GM23248 (cell line): ENCODE results near the gene RAB9B. TPM values are rescaled to one million over a fixed set of nuclear protein-coding genes. Genes with fewer than 3 reads are reported as not detected.

ENCODE experiments used
- DNase-seq: peaks from one replicate; pipeline ENCODE4 v3.0.0-alpha.2; 2015
- H2AFZ ChIP-seq: fragments of 200-600 bp; sonication (generic); 2 replicates; pipeline ENCODE4 v1.6.1; 2016; ENCODE audit warnings: antibody characterized with exemption
- H3F3A ChIP-seq: fragments of 200-600 bp; sonication (generic); 2 replicates; pipeline ENCODE4 v1.6.1; 2016; ENCODE audit warnings: mild to moderate bottlenecking, antibody characterized with exemption, mixed run types; ENCODE audit not compliant: insufficient read depth
- H3K27ac ChIP-seq: fragments of 200-600 bp; sonication (generic); 2 replicates; pipeline ENCODE4 v1.5.1; 2016; ENCODE audit warnings: mild to moderate bottlenecking
- H3K27me3 ChIP-seq: fragments of 200-600 bp; sonication (generic); replicated peaks from 2 replicates; pipeline ENCODE4 v1.6.1; 2016; ENCODE audit warnings: mild to moderate bottlenecking; ENCODE audit not compliant: insufficient read depth
- H3K36me3 ChIP-seq: fragments of 200-600 bp; sonication (generic); 2 replicates; pipeline ENCODE4 v1.6.1; 2016; ENCODE audit warnings: low read depth, mild to moderate bottlenecking
- H3K4me1 ChIP-seq: fragments of 200-600 bp; sonication (generic); 2 replicates; pipeline ENCODE4 v1.6.1; 2016; ENCODE audit warnings: mild to moderate bottlenecking; ENCODE audit not compliant: insufficient read depth
- H3K4me2 ChIP-seq: fragments of 200-600 bp; sonication (generic); one replicate; pipeline ENCODE4 v1.6.1; 2016; ENCODE audit warnings: mild to moderate bottlenecking; ENCODE audit not compliant: unreplicated experiment
- H3K4me3 ChIP-seq: fragments of 200-600 bp; sonication (generic); 2 replicates; pipeline ENCODE4 v1.5.1; 2016; ENCODE audit warnings: mild to moderate bottlenecking
- H3K79me2 ChIP-seq: fragments of 200-600 bp; sonication (generic); 2 replicates; pipeline ENCODE4 v1.6.1; 2016; ENCODE audit warnings: mild to moderate bottlenecking; ENCODE audit not compliant: insufficient read depth
- H3K9ac ChIP-seq: fragments of 200-600 bp; sonication (generic); 2 replicates; pipeline ENCODE4 v1.6.1; 2016; ENCODE audit warnings: mild to moderate bottlenecking
- H3K9me2 ChIP-seq: fragments of 200-600 bp; sonication (generic); 2 replicates; pipeline ENCODE4 v1.6.1; 2016; ENCODE audit warnings: mixed run types, mild to moderate bottlenecking, moderate library complexity; ENCODE audit not compliant: insufficient read depth
- H3K9me3 ChIP-seq: fragments of 200-600 bp; sonication (generic); one replicate; pipeline ENCODE4 v1.6.1; 2017; ENCODE audit warnings: low read depth
- H4K20me1 ChIP-seq: fragments of 200-600 bp; sonication (generic); 2 replicates; pipeline ENCODE4 v1.6.0; 2016; ENCODE audit not compliant: insufficient read depth
- EZH2 ChIP-seq: fragments of 200-600 bp; sonication (generic); IDR thresholded peaks from 2 replicates; pipeline ENCODE4 v1.6.1; 2018; ENCODE audit warnings: antibody characterized with exemption, mild to moderate bottlenecking; ENCODE audit not compliant: insufficient read depth, poor library complexity, severe bottlenecking
- EZH2phosphoT487 ChIP-seq: fragments of 200-600 bp; sonication (generic); IDR thresholded peaks from 2 replicates; pipeline ENCODE4 v1.6.1; 2018; ENCODE audit warnings: antibody characterized with exemption, moderate library complexity, mild to moderate bottlenecking, low read depth; ENCODE audit not compliant: insufficient read depth
- WGBS, 2 experiments: methylation state at CpG; one replicate each; pipeline ENCODE4 v1.1.6; 2015 to 2017; ENCODE audit warnings: low lambda C conversion rate in 2 of 2, low coverage in 1 of 2; ENCODE audit errors: missing lambda C conversion rate in 2 of 2; 5-methylcytosine and 5-hydroxymethylcytosine counted together
- in situ Hi-C: fragments of 300-500 bp; cut with MboI; formaldehyde crosslinking; loops from 2 replicates; pipeline ENCODE4 v1.15.0; 2020
- polyA plus RNA-seq: library from polyadenylated mRNA; unstranded; fragments of >200 nt; fragmentation: Nextera tagmentation; extraction: Ambion mirVana; gene quantifications from 2 replicates; pipeline ENCODE4 v1.2.1, GENCODE V29; 2016
- total RNA-seq: library from RNA; depleted of rRNA; stranded (reverse); fragments of >200 nt; shearing (Covaris generic); gene quantifications from 2 replicates; pipeline ENCODE4 v1.2.3, GENCODE V29; 2014

RAB9B gene
- total and polyA plus RNA-seq, 2 experiments from 2014 or later = 0.80 to 1.5 TPM

GRCh38 chrX:103782640-103783039, 49.4 kb downstream of the RAB9B start:
- no peaks in the 10 kb centered on the region for H3K79me2 ChIP-seq
- no peak overlapping the region for H3K4me3 ChIP-seq
- no peaks in the 10 kb centered on the region for H4K20me1 ChIP-seq
- no peaks in the 10 kb centered on the region for H3K9me2 ChIP-seq
- no peak for DNase-seq
- H2AFZ ChIP-seq = no peak overlapping the region
- no peaks in the 10 kb centered on the region for H3K4me1 ChIP-seq
- no peaks in the 10 kb centered on the region for H3F3A ChIP-seq
- H3K27ac ChIP-seq = no peak overlapping the region
- whole genome bisulfite sequencing, 2 experiments = 90 to 92% methylated on average over 2 to 3 of the region's 3 CpGs
- H3K4me2 ChIP-seq = no peak overlapping the region
- TF ChIP-seq EZH2phosphoT487 (no peak), EZH2 (no peak)
- no peaks in the 10 kb centered on the region for H3K27me3 ChIP-seq
- in situ Hi-C loops = no loop called here
- H3K9me3 ChIP-seq = no peaks in the 10 kb centered on the region
- no peak overlapping the region for H3K9ac ChIP-seq
- no peaks in the 10 kb centered on the region for H3K36me3 ChIP-seq

GRCh38 chrX:103781706-103782105, 50.4 kb downstream of the RAB9B start:
- in situ Hi-C loops = no loop called here
- 39 to 83% methylated on average over 1 of the region's 1 CpG for WGBS, 2 experiments
- Histone ChIP-seq H3K27me3 (no peaks in the 10 kb centered on the region), H3K9me3 (no peaks in the 10 kb centered on the region), H3K4me3 (no peak overlapping the region), H3K4me2 (no peak overlapping the region), H3F3A (no peaks in the 10 kb centered on the region), H3K9ac (no peak overlapping the region), H2AFZ (no peak overlapping the region), H3K36me3 (no peaks in the 10 kb centered on the region), H4K20me1 (no peaks in the 10 kb centered on the region), H3K9me2 (no peaks in the 10 kb centered on the region), H3K79me2 (no peaks in the 10 kb centered on the region), H3K4me1 (no peaks in the 10 kb centered on the region), H3K27ac (no peak overlapping the region)
- no peak for TF ChIP-seq EZH2
- no peak for TF ChIP-seq EZH2phosphoT487
- no peak for DNase-seq

DNA sequence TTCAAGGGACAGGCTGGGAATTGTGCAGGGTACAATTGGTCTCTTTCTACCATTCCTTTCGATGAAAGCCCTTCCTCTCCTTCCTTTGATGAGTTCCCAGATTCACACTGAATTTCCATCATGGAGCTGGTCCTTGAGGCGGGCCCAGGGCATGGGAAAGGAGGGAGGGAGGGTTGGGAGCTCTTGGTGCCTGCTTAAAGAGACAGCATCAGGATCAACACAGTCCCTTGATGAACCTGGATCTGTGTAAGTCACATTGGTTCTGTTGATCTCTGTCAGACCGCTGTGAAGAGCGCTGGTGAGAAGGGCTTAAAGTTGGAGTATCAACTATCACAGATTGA, 51.0 kb downstream of the RAB9B start:
- Histone ChIP-seq H3K4me2 (no peak overlapping the region), H3K79me2 (no peaks in the 10 kb centered on the region), H3K27ac (no peak overlapping the region), H3F3A (no peaks in the 10 kb centered on the region), H3K36me3 (no peaks in the 10 kb centered on the region), H2AFZ (no peak overlapping the region), H4K20me1 (no peaks in the 10 kb centered on the region), H3K4me3 (no peak overlapping the region), H3K9ac (no peak overlapping the region), H3K9me2 (no peaks in the 10 kb centered on the region), H3K9me3 (no peaks in the 10 kb centered on the region), H3K27me3 (no peaks in the 10 kb centered on the region), H3K4me1 (no peaks in the 10 kb centered on the region)
- no peak for DNase-seq
- TF ChIP-seq EZH2 (no peak), EZH2phosphoT487 (no peak)
- 40 to 74% methylated on average over 2 to 4 of the region's 4 CpGs for WGBS, 2 experiments
- in situ Hi-C loops = no loop called here

GRCh38 chrX:103780336-103781061, 51.6 kb downstream of the RAB9B start:
- Histone ChIP-seq H3K9ac (no peak overlapping the region), H3K4me1 (no peaks in the 10 kb centered on the region), H3F3A (no peaks in the 10 kb centered on the region), H3K9me3 (no peaks in the 10 kb centered on the region), H3K36me3 (no peaks in the 10 kb centered on the region), H2AFZ (no peak overlapping the region), H3K27me3 (no peaks in the 10 kb centered on the region), H3K27ac (no peak overlapping the region), H3K9me2 (no peaks in the 10 kb centered on the region), H4K20me1 (no peaks in the 10 kb centered on the region), H3K79me2 (no peaks in the 10 kb centered on the region), H3K4me2 (no peak overlapping the region), H3K4me3 (no peak overlapping the region)
- no peak for DNase-seq
- TF ChIP-seq EZH2 (no peak), EZH2phosphoT487 (no peak)
- in situ Hi-C loops = no loop called here
- WGBS, 2 experiments = 83 to 87% methylated on average over 10 of the region's 10 CpGs
